HG03139 (cell line): ENCODE measurements around the gene PHACTR3.
"Not testable (repeated sequence)": the region's sequence is repeated elsewhere in the genome, so short reads cannot be mapped to it uniquely, and the experiment has no call there.

Experiments
- ATAC-seq: cut with Tn5 transposase; IDR thresholded peaks from one replicate; pipeline ENCODE4 v1.9.1; 2021; ENCODE audit not compliant: unreplicated experiment

PHACTR3 gene

DNA sequence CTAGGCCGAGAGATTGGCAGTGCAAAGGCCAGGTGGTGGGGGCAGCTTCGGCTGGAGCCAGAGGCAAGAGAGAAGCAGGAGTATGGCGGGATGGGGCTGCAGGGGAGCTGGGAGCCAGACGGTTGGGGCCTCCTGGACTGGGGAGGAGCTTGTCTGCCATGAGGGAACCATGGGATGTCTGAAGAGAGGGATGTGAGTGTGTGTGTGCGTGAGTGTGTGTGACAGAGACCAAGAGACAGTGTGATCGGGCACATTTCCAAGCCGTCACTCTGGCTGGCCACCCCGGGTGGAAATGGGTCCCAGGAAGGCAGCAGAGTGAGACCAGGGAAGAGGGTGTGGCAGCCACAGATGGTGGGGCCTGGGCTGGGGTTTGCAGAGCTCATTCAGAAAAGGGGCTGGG is 13.8 kb downstream of the PHACTR3 start:
- no peak for ATAC-seq

DNA sequence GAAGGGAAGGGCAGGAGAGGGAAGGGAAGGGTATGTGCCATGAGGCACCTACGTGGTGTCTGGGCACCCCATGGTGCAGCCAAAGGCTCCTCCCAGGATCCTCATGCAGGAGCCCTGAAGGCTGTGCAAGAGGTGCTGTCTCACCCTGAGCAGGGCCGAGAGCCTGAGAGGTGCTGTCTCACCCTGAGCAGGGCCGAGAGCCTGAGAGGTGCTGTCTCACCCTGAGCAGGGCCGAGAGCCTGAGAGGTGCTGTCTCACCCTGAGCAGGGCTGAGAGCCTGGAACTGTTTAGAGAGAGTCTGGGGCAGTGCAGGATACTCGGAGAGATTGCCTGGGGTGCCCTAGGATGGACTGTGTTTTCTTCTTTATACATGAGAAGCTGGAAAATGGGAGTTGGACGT is 14.2 kb downstream of the PHACTR3 start:
- ATAC-seq = not testable (repeated sequence)

DNA sequence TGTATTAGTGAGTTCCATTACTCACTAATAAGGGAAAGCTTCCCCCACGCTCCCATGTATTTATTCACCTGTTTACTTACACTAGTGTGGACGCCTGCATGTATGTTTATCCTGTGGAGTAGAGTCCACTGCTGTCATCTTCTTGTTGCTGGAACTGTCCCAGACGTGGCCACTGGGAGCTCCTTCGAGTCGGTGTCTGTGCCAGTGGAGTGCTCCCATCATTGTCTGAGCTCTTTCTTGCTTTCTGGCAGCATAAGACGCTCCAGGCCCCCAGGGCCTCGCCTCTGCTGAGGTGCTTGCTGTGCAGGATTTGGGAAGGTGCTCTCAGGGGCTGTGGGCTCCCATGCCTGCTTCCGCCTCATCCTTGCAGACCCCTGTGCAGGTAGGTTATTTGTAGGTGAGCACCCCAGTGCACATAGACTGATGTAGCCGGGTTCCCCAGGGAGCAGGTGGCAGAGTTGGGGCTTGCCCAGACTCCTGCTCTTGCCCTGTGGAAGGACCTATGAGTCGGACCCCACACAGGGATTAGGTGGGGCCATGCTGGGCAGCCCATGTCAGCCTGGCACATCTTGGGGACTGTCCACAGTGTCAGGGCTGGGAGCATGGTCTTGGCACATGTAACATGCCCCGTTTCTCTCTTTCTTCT is 16.6 kb downstream of the PHACTR3 start:
- ATAC-seq = no peak

- ATAC-seq = no peak
Measured at GRCh38 chr20:59622496-59622895, 18.2 kb downstream of the PHACTR3 start.

GRCh38 chr20:59623133-59623532 is 18.8 kb downstream of the PHACTR3 start:
- no peak for ATAC-seq

GRCh38 chr20:59623583-59623982 is 19.2 kb downstream of the PHACTR3 start:
- ATAC-seq = no peak

GRCh38 chr20:59624401-59624800 is 20.1 kb downstream of the PHACTR3 start:
- no peak for ATAC-seq

DNA sequence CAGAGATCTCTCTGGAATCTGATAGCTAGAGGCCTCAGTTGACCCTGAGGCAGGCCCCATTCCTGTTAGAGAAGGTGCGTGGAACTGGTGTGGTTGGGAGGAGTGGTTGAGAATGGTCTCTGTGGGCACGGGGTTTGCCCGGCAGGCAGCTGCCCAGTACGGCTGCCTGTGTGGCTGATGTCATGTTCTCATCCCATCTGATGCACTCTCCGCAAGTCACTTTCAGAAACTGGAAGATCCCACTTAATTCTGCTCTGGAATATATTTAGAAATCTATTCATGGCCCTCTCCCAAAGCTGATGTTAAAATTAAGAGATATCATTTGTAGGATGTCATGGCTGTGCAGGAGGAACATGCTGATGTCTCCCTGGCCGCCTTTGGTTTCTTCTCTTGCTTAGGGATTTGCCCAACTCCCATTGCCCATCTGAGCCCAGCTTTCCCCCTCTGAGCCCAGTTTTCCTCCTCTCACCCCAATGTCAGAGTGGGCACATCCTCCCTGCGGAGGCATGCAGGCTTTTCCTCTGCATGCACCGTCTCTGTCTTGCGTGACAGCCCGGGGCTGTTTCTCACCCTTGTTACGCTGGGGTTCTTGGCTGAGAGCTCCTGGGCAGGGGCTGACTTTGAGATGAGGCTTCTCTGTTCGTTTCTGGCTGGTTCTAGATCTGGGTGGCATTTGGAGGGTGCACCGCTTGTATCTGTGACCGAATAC is 21.0 kb downstream of the PHACTR3 start:
- no peak for ATAC-seq

DNA sequence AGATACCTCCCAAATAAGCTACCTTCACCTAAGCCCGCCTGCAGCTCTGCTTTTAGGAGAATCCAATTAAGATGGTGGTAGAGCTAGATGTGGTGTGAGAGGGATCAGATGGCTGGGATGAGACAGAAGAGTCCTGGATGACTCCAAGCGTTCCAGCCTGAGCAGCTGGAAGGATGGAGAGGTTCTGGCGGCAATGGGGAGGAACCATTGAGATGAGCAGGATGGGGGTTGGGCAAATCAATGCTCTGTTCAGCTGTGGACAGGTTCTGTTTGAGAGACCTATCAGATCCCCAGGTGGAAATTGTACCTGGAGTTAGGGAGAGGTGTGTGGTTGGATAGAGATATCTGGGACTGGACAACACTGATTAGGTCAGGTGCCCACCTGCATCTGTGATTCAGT is 23.0 kb downstream of the PHACTR3 start:
- no peak for ATAC-seq

GRCh38 chr20:59628171-59628570 is 23.8 kb downstream of the PHACTR3 start:
- ATAC-seq = no peak

- ATAC-seq = no peak
Measured at GRCh38 chr20:59629141-59630045, 25.1 kb downstream of the PHACTR3 start.

DNA sequence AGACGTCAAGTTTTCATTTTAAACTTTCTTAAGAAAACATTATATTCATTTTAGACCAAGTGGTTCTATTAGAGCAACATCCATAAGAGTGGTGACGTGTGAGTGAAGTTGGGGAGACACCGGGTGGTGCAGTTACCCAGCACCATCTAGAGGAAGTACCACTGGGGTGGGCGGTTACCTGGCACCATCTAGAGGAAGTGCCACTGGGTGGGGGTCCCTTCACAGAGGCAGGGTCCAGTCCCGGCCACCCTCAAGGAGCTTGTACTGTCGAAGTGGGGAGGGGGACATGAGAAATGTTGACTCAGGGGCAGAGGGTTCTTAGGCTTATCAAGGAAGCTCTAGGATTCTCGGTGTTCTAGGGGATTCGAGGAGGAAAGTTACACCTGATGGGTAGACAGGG is 26.2 kb downstream of the PHACTR3 start:
- no peak for ATAC-seq

GRCh38 chr20:59631751-59632540 is 27.6 kb downstream of the PHACTR3 start:
- ATAC-seq = no peak

DNA sequence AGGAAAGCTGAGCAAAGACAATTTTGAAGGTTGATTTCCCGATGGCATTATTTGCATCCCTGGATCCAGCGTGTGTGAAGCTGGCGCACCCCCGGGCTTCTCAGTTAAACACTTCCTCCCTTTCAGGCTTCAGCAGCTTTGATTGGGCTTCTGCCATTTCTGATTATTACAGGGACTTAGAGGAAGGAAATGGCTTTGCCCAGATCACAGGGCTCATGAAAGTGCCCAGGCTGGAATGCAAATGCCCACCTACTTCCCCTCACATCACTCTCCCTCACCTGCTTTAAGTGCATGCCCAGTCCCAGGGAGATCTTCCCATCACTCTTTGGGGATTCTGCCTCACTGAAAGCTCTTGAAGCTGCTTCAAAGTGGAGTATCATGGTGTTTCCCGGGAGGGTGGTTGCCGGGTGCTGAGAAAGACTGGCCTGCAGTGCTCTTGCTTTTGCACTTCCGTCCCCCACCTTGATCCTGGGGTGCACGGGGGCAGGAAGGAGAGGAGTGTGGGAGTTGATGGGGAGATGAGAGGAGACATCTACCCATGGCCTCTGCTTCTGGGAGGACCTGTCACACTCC is 28.3 kb downstream of the PHACTR3 start:
- no peak for ATAC-seq

GRCh38 chr20:59633656-59634251 is 29.4 kb downstream of the PHACTR3 start:
- no peak for ATAC-seq

GRCh38 chr20:59634435-59635005 is 30.2 kb downstream of the PHACTR3 start:
- no peak for ATAC-seq

- ATAC-seq = no peak
Measured at GRCh38 chr20:59636766-59637370, 32.5 kb downstream of the PHACTR3 start.

GRCh38 chr20:59640267-59640666 is 35.9 kb downstream of the PHACTR3 start:
- no peak for ATAC-seq

DNA sequence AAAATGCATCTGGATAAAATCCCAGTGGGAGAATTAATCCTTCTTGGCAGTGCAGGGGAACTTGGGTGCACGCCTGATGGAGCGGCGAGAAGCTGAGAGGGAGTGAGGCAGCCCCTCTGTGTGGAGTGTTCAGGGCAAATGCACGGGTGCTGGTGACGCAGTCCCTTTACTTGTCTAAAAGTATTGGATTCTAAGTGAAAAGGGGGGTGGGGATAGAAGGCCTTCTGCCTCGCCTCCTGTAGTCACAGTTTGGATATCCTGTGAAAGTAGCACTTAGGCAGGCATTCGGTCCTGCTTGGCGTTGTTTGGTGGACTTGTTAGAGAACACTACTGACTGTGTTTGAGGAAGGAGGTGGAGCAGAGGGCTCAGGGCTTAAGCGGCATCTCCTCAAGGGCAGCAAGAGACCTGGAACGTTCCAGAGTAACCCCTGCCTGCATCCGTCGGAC is 39.3 kb downstream of the PHACTR3 start:
- no peak for ATAC-seq
